Panc1 (cell line): ENCODE results near the gene TSSK6. TPM values are rescaled to one million over a fixed set of nuclear protein-coding genes. Genes with fewer than 3 reads are reported as not detected.

Experiments used
- ATAC-seq: fragments of 200-7000 bp; cut with Tn5 transposase; 2 replicates; pipeline ENCODE4 v1.9.1; 2020; ENCODE audit warnings: mild to moderate bottlenecking, moderate library complexity
- BruUV-seq: library from RNA; stranded (reverse); fragments of 400-500 nt; replicated peaks from 2 replicates; lab custom pipeline; 2021; lab: Mats Ljungman, UMichigan
- CTCF ChIA-PET: fragments of 300-600 bp; sonication (Branson Sonifier 250); formaldehyde crosslinking; loops from one replicate; lab custom pipeline; 2022; ENCODE audit warnings: antibody characterized with exemption; lab: Charles Lee
- POLR2A ChIA-PET: fragments of 300-600 bp; sonication (Branson Sonifier 250); formaldehyde crosslinking; loops from one replicate; lab custom pipeline; 2022; ENCODE audit warnings: antibody characterized with exemption; lab: Charles Lee
- DNase-seq: peaks from one replicate; pipeline ENCODE4 v3.0.0-alpha.2; 2010; ENCODE audit warnings: low read depth, low spot score
- H3K27ac ChIP-seq: 2 replicates; pipeline ENCODE4 v1.5.1; 2011; ENCODE audit warnings: mild to moderate bottlenecking, low read length, inconsistent platforms
- H3K27me3 ChIP-seq: fragments of 200-500 bp; sonication (Bioruptor generic); 2 replicates; pipeline ENCODE4 v1.6.0; 2014; ENCODE audit warnings: low read length, inconsistent platforms; ENCODE audit not compliant: control insufficient read depth, insufficient read depth
- H3K36me3 ChIP-seq: fragments of 200-500 bp; sonication (Bioruptor generic); 2 replicates; pipeline ENCODE4 v1.5.1; 2014; ENCODE audit warnings: inconsistent platforms, mild to moderate bottlenecking, low read length, moderate library complexity; ENCODE audit not compliant: control insufficient read depth, insufficient read depth
- H3K4me1 ChIP-seq: 2 replicates; pipeline ENCODE4 v1.5.1; 2011; ENCODE audit warnings: inconsistent platforms, mild to moderate bottlenecking, low read length, moderate library complexity; ENCODE audit not compliant: control insufficient read depth, insufficient read depth
- H3K4me3 ChIP-seq, 2 experiments: 2 replicates each; pipeline ENCODE4 v1.5.1; 2011 to 2012; ENCODE audit warnings: low read depth in 2 of 2, low read length in 2 of 2, mild to moderate bottlenecking in 2 of 2, inconsistent platforms in 1 of 2, moderate library complexity in 1 of 2
- H3K9me3 ChIP-seq: fragments of 200-500 bp; sonication (Bioruptor generic); 2 replicates; pipeline ENCODE4 v1.5.1; 2014; ENCODE audit warnings: low read depth, mild to moderate bottlenecking, inconsistent platforms, low read length, moderate library complexity; ENCODE audit not compliant: control insufficient read depth, insufficient read depth
- CTCF ChIP-seq: fragments of 450-650 bp; IDR thresholded peaks from 2 replicates; pipeline ENCODE4 v1.5.1; 2017; ENCODE audit warnings: mild to moderate bottlenecking
- POLR2AphosphoS5 ChIP-seq: IDR thresholded peaks from 2 replicates; pipeline ENCODE4 v1.6.1; 2012; ENCODE audit warnings: mild to moderate bottlenecking, low read depth, low read length, moderate library complexity
- REST ChIP-seq, 2 experiments: IDR thresholded peaks; 2 replicates each; pipeline ENCODE4 v1.6.1; 2011 to 2012; ENCODE audit warnings: low read depth in 2 of 2, control low read depth in 1 of 2, low read length in 1 of 2, mild to moderate bottlenecking in 1 of 2, moderate library complexity in 1 of 2; ENCODE audit not compliant: insufficient read depth in 1 of 2
- SIN3A ChIP-seq: IDR thresholded peaks from 2 replicates; pipeline ENCODE4 v1.6.1; 2012; ENCODE audit warnings: low read depth, mild to moderate bottlenecking, low read length, moderate library complexity, borderline replicate concordance; ENCODE audit not compliant: insufficient read depth
- TCF7L2 ChIP-seq: IDR thresholded peaks from 2 replicates; pipeline ENCODE4 v1.6.1; 2011; ENCODE audit warnings: mild to moderate bottlenecking, low read depth, low read length, inconsistent platforms
- in situ Hi-C: cut with HindIII; loops from 2 replicates; pipeline ENCODE4 v1.10.0; 2016; ENCODE audit warnings: low sequenced_read_pairs, low pct_unique_long_range_greater_than_20kb
- intact Hi-C: fragments of 100-400 bp; cut with micrococcal nuclease; formaldehyde crosslinking; loops from one replicate; pipeline ENCODE4 v1.10.0; 2022; ENCODE audit not compliant: unreplicated experiment
- total RNA-seq: library from RNA; stranded (reverse); gene quantifications from one replicate; pipeline ENCODE4 v1.2.1, GENCODE V29; 2021; ENCODE audit not compliant: unreplicated experiment

TSSK6 gene
- total RNA-seq, 1 experiment from 2014 or later: 1.8 TPM

- BruUV-seq: no TSS peak
- intact Hi-C loops (loop anchor here (10.0 kb wide), 1 partner anchor 115 kb away; the partner anchor contains the start of gene GMIP), in situ Hi-C loops (no loop called here)
- H3K27me3 ChIP-seq: no peaks in the 10 kb centered on the region
- H3K36me3 ChIP-seq: no peaks in the 10 kb centered on the region
- no peaks in the 10 kb centered on the region; the same call in 1 of the 2 replicates for H3K4me1 ChIP-seq
- ChIA-PET POLR2A (no interaction called here), CTCF (interaction anchor here (0.7 kb wide), 1 partner anchor 24 kb away, joined by 3 read pairs; no protein-coding TSS in a partner anchor)
- H3K4me3 ChIP-seq: no peak overlapping the region
- DNase-seq: no peak
- no peak overlapping the region for H3K27ac ChIP-seq
- ATAC-seq: no peak
- H3K9me3 ChIP-seq: no peaks in the 10 kb centered on the region
- no peak for TF ChIP-seq SIN3A
- no peak for TF ChIP-seq POLR2AphosphoS5
- no peak for TF ChIP-seq CTCF
- TF ChIP-seq TCF7L2: no peak
- no peak for TF ChIP-seq REST (IDR thresholded peaks at IDR 0.05; ENCODE audit: insufficient read depth in 1 of 2, low read depth in 2 of 2, low read length in 1 of 2)
Observed at GRCh38 chr19:19529783-19530422, 14.6 kb upstream of the TSSK6 start.

- ChIA-PET POLR2A (no interaction called here), CTCF (no interaction called here)
- H3K9me3 ChIP-seq: no peaks in the 10 kb centered on the region
- no peak for TF ChIP-seq CTCF
- TF ChIP-seq SIN3A: no peak
- no peak for TF ChIP-seq POLR2AphosphoS5
- TF ChIP-seq TCF7L2: no peak
- TF ChIP-seq REST (IDR thresholded peaks at IDR 0.05; ENCODE audit: insufficient read depth in 1 of 2, low read depth in 2 of 2, low read length in 1 of 2): no peak
- H3K4me3 ChIP-seq: no peak within 1 kb of the TSS
- no peaks in the 10 kb centered on the region for H3K36me3 ChIP-seq
- intact Hi-C loops (no loop called here), in situ Hi-C loops (no loop called here)
- DNase-seq: no peak
- H3K27ac ChIP-seq: no peak within 1 kb of the TSS
- H3K27me3 ChIP-seq: no peaks in the 10 kb centered on the region
- H3K4me1 ChIP-seq: no peaks in the 10 kb centered on the region; the same call in 1 of the 2 replicates
- no peak for ATAC-seq
- no TSS peak for BruUV-seq
Observed at GRCh38 chr19:19528721-19529490, 13.6 kb upstream of the TSSK6 start, which contains the start of gene YJEFN3. YJEFN3 (plus strand) TSS chr19:19528911; CDS start chr19:19528933, 22 bp downstream.
